ENCODE results near the gene MCF2L.

GRCh38 chr13:112961457-112962369, 7.3 kb upstream of the MCF2L start:
- TF ChIP-seq POLR2AphosphoS5 (IDR thresholded peaks at IDR 0.05; ENCODE audit: low read depth, low read length): no peak
- TF ChIP-seq PAX5 (IDR thresholded peaks at IDR 0.05; ENCODE audit: insufficient read depth, low read length, severe bottlenecking): no peak
- no peak for TF ChIP-seq POLR2A (IDR thresholded peaks at IDR 0.05; ENCODE audit: low read depth, low read length)
- TF ChIP-seq TAF1 (IDR thresholded peaks at IDR 0.05; ENCODE audit: low read depth, low read length): no peak
- TF ChIP-seq SPI1 (IDR thresholded peaks at IDR 0.05; ENCODE audit: low read depth, low read length): no peak
- no peak for TF ChIP-seq POU2F2 (IDR thresholded peaks at IDR 0.05; ENCODE audit: low read depth, low read length)

Data from GM12891 (cell line).